Measurements from ENCODE around the gene SLCO2B1.

SLCO2B1 gene

GRCh38 chr11:75248924-75249256 is 98.0 kb downstream of the SLCO2B1 start:
- no peak for DNase-seq (ENCODE audit: low spot score)

DNA sequence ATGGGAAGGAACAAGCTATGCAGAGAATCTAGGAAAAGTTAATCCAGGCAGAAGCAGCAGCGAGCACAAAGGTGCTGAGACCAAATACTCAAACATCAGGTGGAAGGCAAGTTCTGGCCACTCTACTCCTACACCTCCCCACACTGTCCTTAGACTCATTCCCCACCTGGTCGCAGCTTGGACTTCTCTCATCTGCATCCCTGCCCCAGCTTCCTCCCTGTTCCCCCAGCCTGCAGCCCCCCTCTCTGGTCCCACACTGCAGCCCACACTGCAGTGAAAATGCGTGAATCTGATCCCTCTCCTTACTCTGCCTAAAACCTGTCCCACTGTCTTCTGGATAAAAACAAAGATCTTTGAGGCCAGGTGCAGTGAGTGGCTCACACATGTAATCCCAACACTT is 98.8 kb downstream of the SLCO2B1 start:
- no peak for DNase-seq (ENCODE audit: low spot score)

DNA sequence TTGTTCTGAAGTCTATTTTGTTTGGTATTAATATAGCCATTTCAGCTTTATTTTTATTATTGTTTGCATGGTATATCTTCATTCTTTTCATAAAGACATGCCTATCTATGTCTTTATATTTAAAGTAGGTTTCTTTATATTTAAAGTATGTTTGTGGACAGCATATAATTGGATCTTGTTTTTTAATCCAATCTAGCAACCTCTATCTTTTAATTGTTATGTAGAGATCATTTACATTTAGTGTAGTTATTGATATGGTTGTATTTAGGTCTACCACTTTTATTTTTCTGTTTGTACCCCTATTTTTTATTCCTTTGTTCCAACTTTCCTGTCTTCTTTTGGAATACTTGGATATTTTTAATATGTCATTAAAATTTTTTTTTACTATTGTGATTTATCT is 103.4 kb downstream of the SLCO2B1 start:
- no peak for DNase-seq (ENCODE audit: low spot score)

Data from AG08395 (cell line).